Measurements from ENCODE around the gene DNAJC30. TPM values are rescaled to one million over a fixed set of nuclear protein-coding genes. Genes with fewer than 3 reads are reported as not detected.

DNAJC30 gene
- total and polyA plus RNA-seq, 4 donors = 2.1 to 8.7 (median 4.8) TPM

DNA sequence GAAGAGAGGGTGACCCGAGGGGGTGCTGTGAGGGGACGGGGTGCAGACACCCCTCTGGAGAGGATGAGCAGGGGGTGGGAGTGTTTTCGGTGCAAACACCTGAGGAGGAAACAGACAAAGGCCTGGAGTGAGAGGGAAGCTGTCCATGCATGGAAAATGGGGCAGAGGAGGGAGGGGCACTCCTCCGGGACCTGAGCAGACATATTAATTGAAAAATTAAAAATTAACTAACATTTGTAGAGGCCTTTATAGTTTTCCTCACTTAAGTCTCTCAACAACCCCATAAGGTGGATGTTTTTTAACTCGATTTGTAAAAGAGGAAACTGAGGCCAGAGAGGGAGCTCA is 14.4 kb downstream of the DNAJC30 start:
- TF ChIP-seq HNF4A (conservative IDR thresholded peaks at IDR 0.05) (no peak), HNF4G (IDR thresholded peaks at IDR 0.05) (no peak), JUND (IDR thresholded peaks at IDR 0.05) (no peak)
- H3K27me3 ChIP-seq (ENCODE audit: control insufficient read depth in 4 of 4, insufficient read depth in 4 of 4, low read length in 3 of 4) = no peaks in the 10 kb centered on the region
- WGBS = 41% methylated on average over 5 of the region's 5 CpGs
- DNase-seq (ENCODE audit: low spot score) = no peak
- peaks cover 8 to 31% (median 17%) of the 10 kb centered on the region in 4 donors for H3K4me1 ChIP-seq (ENCODE audit: control insufficient read depth in 4 of 4, insufficient read depth in 4 of 4, low read length in 3 of 4)
- no peak overlapping the region for H3K27ac ChIP-seq (ENCODE audit: low read depth in 1 of 2, low read length in 2 of 2)
- H3K36me3 ChIP-seq (ENCODE audit: control insufficient read depth in 4 of 4, insufficient read depth in 3 of 4, low read depth in 1 of 4, low read length in 3 of 4) = no peaks in the 10 kb centered on the region
- peak overlapping the region in 1 of 3 donors; percentile 83 for H3K4me3 ChIP-seq (ENCODE audit: low read depth in 1 of 3, low read length in 3 of 3)
- peak overlapping the region in 1 of 2 donors; percentile 7 for H3K9ac ChIP-seq (ENCODE audit: low read depth in 1 of 2, low read length in 2 of 2)
- H3K9me3 ChIP-seq (ENCODE audit: control insufficient read depth in 4 of 4, low read length in 3 of 4) = no peaks in the 10 kb centered on the region

DNA sequence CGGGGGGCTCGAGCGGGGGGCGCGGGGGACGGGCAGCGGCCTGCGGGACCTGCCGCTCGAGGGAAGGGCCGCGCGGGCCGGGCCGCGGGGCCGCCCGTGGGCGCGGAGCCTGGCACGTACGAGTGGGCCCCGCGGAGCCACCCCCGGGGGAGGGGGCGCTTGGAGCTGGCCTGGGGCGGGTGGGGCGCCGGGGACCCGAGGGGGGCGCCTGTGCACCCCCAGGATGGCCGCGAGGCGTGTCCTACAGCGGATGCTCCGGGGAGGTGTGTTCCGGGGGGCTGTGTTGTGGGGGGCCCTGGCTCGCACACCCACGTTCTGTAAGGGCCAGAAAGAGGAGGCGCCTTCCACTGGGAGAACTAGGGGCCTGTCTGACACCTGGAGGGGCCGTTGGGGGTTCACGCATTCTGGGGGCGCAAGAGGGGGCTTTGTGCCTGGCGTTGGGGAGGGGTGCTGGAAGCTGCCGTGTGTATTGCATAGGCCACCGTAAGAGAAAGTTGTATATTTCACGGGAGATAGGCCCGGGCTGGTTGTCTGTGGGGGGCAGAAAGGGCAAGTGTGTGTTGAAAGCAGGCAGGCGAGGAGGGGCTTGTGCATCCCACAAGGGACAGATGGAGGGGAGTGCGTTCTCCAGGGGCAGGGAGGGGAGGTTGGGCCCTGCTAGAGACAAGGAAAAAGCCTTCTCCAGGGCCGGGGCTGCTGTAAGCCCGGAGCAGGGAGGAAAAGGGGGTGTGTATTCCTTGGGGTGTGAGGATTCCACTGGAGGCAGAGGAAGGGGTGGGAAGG is 15.0 kb downstream of the DNAJC30 start:
- WGBS = 5% methylated on average over 52 of the region's 52 CpGs
- Histone ChIP-seq H3K4me1 (ENCODE audit: control insufficient read depth in 4 of 4, insufficient read depth in 4 of 4, low read length in 3 of 4) (peaks cover 8 to 31% (median 17%) of the 10 kb centered on the region in 4 donors), H3K9ac (ENCODE audit: low read depth in 1 of 2, low read length in 2 of 2) (peak overlapping the region in 1 of 2 donors; percentile 7), H3K36me3 (ENCODE audit: control insufficient read depth in 4 of 4, insufficient read depth in 3 of 4, low read depth in 1 of 4, low read length in 3 of 4) (no peaks in the 10 kb centered on the region), H3K27me3 (ENCODE audit: control insufficient read depth in 4 of 4, insufficient read depth in 4 of 4, low read length in 3 of 4) (no peaks in the 10 kb centered on the region), H3K9me3 (ENCODE audit: control insufficient read depth in 4 of 4, low read length in 3 of 4) (no peaks in the 10 kb centered on the region), H3K27ac (ENCODE audit: low read depth in 1 of 2, low read length in 2 of 2) (no peak overlapping the region), H3K4me3 (ENCODE audit: low read depth in 1 of 3, low read length in 3 of 3) (peak overlapping the region in 2 of 3 donors; percentile 10 to 83)
- no peak for DNase-seq (ENCODE audit: low spot score)
- TF ChIP-seq HNF4G (IDR thresholded peaks at IDR 0.05) (no peak), HNF4A (conservative IDR thresholded peaks at IDR 0.05) (no peak), SP1 (IDR thresholded peaks at IDR 0.05) (no peak), TAF1 (conservative IDR thresholded peaks at IDR 0.05) (no peak), GABPA (IDR thresholded peaks at IDR 0.05 in 1 of 2, conservative IDR thresholded peaks at IDR 0.05 in 1 of 2) (no peak), RAD21 (IDR thresholded peaks at IDR 0.05) (no peak), RXRA (IDR thresholded peaks at IDR 0.05) (no peak)
- TF ChIP-seq, protein P1, sequence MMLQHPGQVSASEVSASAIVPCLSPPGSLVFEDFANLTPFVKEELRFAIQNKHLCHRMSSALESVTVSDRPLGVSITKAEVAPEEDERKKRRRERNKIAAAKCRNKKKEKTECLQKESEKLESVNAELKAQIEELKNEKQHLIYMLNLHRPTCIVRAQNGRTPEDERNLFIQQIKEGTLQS (IDR thresholded peaks at IDR 0.05) = no peak
- TF ChIP-seq, protein P2, sequence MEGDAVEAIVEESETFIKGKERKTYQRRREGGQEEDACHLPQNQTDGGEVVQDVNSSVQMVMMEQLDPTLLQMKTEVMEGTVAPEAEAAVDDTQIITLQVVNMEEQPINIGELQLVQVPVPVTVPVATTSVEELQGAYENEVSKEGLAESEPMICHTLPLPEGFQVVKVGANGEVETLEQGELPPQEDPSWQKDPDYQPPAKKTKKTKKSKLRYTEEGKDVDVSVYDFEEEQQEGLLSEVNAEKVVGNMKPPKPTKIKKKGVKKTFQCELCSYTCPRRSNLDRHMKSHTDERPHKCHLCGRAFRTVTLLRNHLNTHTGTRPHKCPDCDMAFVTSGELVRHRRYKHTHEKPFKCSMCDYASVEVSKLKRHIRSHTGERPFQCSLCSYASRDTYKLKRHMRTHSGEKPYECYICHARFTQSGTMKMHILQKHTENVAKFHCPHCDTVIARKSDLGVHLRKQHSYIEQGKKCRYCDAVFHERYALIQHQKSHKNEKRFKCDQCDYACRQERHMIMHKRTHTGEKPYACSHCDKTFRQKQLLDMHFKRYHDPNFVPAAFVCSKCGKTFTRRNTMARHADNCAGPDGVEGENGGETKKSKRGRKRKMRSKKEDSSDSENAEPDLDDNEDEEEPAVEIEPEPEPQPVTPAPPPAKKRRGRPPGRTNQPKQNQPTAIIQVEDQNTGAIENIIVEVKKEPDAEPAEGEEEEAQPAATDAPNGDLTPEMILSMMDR (IDR thresholded peaks at IDR 0.05; ENCODE audit: low read depth, low read length, missing input control) = no peak
- TF ChIP-seq, protein P3, sequence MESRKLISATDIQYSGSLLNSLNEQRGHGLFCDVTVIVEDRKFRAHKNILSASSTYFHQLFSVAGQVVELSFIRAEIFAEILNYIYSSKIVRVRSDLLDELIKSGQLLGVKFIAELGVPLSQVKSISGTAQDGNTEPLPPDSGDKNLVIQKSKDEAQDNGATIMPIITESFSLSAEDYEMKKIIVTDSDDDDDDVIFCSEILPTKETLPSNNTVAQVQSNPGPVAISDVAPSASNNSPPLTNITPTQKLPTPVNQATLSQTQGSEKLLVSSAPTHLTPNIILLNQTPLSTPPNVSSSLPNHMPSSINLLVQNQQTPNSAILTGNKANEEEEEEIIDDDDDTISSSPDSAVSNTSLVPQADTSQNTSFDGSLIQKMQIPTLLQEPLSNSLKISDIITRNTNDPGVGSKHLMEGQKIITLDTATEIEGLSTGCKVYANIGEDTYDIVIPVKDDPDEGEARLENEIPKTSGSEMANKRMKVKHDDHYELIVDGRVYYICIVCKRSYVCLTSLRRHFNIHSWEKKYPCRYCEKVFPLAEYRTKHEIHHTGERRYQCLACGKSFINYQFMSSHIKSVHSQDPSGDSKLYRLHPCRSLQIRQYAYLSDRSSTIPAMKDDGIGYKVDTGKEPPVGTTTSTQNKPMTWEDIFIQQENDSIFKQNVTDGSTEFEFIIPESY (IDR thresholded peaks at IDR 0.05) = no peak
- TF ChIP-seq, protein P4, sequence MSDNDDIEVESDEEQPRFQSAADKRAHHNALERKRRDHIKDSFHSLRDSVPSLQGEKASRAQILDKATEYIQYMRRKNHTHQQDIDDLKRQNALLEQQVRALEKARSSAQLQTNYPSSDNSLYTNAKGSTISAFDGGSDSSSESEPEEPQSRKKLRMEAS (IDR thresholded peaks at IDR 0.05) = no peak

Data from liver (tissue), 9 donors.